ENCODE results near the gene ZSWIM2. TPM values are rescaled to one million over a fixed set of nuclear protein-coding genes. Genes with fewer than 3 reads are reported as not detected.

ZSWIM2 gene
- total RNA-seq, 1 experiment from 2014 or later = not detected

DNA sequence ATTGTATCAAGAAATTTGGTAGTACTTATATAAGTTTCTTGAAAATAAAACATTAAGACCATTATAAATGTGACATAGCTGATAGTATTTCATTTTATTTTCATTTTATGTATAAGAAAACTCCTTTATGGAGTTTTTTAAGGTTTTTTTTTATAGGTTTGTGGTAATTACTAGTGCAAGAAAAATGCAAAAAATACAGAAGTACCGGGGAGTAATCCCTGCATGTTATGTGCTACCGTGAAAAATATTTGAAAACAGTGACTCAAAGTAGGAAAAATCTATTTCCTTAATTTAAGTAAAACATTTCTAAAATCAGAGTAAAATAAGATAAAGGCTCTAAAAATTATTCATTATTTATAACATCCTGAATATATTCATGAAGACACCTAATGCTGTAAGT lies 21.6 kb downstream of the ZSWIM2 start:
- Histone ChIP-seq H3K27ac (ENCODE audit: low read depth, low read length) (no peak overlapping the region), H3K4me2 (ENCODE audit: low read length) (no peak overlapping the region), H2AFZ (ENCODE audit: low read depth, low read length, poor library complexity, severe bottlenecking) (no peak overlapping the region), H4K20me1 (ENCODE audit: insufficient read depth) (no peaks in the 10 kb centered on the region), H3K27me3 (ENCODE audit: insufficient read depth, low read length) (no peaks in the 10 kb centered on the region), H3K4me1 (ENCODE audit: control insufficient read depth in 1 of 2, insufficient read depth in 2 of 2, low read length in 2 of 2) (no peaks in the 10 kb centered on the region), H3K9me3 (ENCODE audit: control insufficient read depth in 1 of 2, insufficient read depth in 1 of 2, low read depth in 1 of 2, low read length in 2 of 2) (no peaks in the 10 kb centered on the region), H3K9ac (ENCODE audit: low read length) (no peak overlapping the region), H3K79me2 (ENCODE audit: insufficient read depth, low read length) (no peaks in the 10 kb centered on the region), H3K4me3 (replicated peaks in 1 of 2; ENCODE audit: low read depth in 1 of 2, low read length in 2 of 2) (no peak overlapping the region), H3K9me2 (ENCODE audit: insufficient read depth) (no peaks in the 10 kb centered on the region), H3K36me3 (ENCODE audit: control insufficient read depth in 1 of 2, insufficient read depth in 2 of 2, low read length in 2 of 2) (no peaks in the 10 kb centered on the region)
- RAD21 ChIA-PET (ENCODE audit: low non-redundant PET in 1 of 2, low total read pairs in 2 of 2, uncharacterized antibody in 2 of 2, unreplicated experiment in 2 of 2) = no interaction called here
- POLR2A ChIA-PET = no interaction called here
- no peak for DNase-seq (ENCODE audit: low read depth, low spot score)
- CTCF ChIA-PET = no interaction called here
- TF ChIP-seq ZNF274 (IDR thresholded peaks at IDR 0.05; ENCODE audit: low read depth, low read length) (no peak), RAD21 (IDR thresholded peaks at IDR 0.05; ENCODE audit: low read depth) (no peak), POLR2AphosphoS5 (IDR thresholded peaks at IDR 0.05; ENCODE audit: low read depth, low read length) (no peak), TCF7L2 (IDR thresholded peaks at IDR 0.05; ENCODE audit: borderline replicate concordance, extremely low read depth, insufficient read depth, insufficient read length) (no peak), SP1 (IDR thresholded peaks at IDR 0.05; ENCODE audit: low read depth) (no peak), ATF3 (IDR thresholded peaks at IDR 0.05) (no peak), CEBPB (IDR thresholded peaks at IDR 0.05; ENCODE audit: low read depth) (no peak), ZBTB33 (IDR thresholded peaks at IDR 0.05; ENCODE audit: extremely low read depth, insufficient replicate concordance, low read length) (no peak), ELF1 (IDR thresholded peaks at IDR 0.05; ENCODE audit: borderline replicate concordance, low read depth) (no peak), POLR2A (IDR thresholded peaks at IDR 0.05; ENCODE audit: borderline replicate concordance, extremely low read depth, insufficient read depth, insufficient read length) (no peak), FOSL1 (IDR thresholded peaks at IDR 0.05; ENCODE audit: low read depth) (no peak)
- TF ChIP-seq, protein P1, sequence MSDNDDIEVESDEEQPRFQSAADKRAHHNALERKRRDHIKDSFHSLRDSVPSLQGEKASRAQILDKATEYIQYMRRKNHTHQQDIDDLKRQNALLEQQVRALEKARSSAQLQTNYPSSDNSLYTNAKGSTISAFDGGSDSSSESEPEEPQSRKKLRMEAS (IDR thresholded peaks at IDR 0.05) = no peak
- BruUV-seq (replicated peaks) = no TSS peak
- intact Hi-C loops (cut with micrococcal nuclease) = no loop called here
- ATAC-seq = no peak

Data from HCT116 (cell line).